ENCODE measurements around the gene ADGRL3. TPM values are rescaled to one million over a fixed set of nuclear protein-coding genes. Genes with fewer than 3 reads are reported as not detected.

Gene ADGRL3
- total RNA-seq, 4 donors from 2014 or later, result 0.19 to 7.8 (median 1.3) TPM

DNA sequence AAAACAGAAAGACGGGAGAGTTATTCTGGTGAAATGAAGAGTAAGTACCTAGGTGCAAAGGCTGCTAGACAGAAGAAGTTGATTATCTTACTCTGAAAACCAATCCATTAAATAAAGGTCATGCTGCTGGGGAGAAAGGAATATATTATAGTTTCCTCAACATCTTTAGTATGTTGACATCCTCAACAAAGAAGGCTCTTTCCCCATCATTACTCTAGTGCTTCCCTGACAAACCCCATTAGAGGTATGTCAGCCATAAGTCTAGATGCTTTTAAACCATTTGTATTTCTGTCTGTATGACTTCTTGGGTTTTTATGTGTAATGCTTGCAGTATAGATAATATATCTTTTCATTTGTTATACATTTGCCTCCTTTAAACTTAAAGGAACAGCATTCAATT lies 75.9 kb downstream of the ADGRL3 start:
- H3K27ac ChIP-seq, result no peak overlapping the region
- 79 to 82% methylated on average over 1 of the region's 1 CpG for WGBS, 2 donors
- H3K9me3 ChIP-seq, result no peaks in the 10 kb centered on the region
- no peaks in the 10 kb centered on the region for H3K27me3 ChIP-seq
- no peaks in the 10 kb centered on the region for H3K36me3 ChIP-seq
- no peak overlapping the region for H3K4me3 ChIP-seq
- no peak for TF ChIP-seq POLR2A (IDR thresholded peaks at IDR 0.05)
- TF ChIP-seq, protein P1, sequence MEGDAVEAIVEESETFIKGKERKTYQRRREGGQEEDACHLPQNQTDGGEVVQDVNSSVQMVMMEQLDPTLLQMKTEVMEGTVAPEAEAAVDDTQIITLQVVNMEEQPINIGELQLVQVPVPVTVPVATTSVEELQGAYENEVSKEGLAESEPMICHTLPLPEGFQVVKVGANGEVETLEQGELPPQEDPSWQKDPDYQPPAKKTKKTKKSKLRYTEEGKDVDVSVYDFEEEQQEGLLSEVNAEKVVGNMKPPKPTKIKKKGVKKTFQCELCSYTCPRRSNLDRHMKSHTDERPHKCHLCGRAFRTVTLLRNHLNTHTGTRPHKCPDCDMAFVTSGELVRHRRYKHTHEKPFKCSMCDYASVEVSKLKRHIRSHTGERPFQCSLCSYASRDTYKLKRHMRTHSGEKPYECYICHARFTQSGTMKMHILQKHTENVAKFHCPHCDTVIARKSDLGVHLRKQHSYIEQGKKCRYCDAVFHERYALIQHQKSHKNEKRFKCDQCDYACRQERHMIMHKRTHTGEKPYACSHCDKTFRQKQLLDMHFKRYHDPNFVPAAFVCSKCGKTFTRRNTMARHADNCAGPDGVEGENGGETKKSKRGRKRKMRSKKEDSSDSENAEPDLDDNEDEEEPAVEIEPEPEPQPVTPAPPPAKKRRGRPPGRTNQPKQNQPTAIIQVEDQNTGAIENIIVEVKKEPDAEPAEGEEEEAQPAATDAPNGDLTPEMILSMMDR (IDR thresholded peaks at IDR 0.05), result no peak
- H3K4me1 ChIP-seq, result peaks cover 0 to 21% (median 5%) of the 10 kb centered on the region in 3 donors
- intact Hi-C loops (cut with DNase I), result no loop called here
- no peak for DNase-seq

DNA sequence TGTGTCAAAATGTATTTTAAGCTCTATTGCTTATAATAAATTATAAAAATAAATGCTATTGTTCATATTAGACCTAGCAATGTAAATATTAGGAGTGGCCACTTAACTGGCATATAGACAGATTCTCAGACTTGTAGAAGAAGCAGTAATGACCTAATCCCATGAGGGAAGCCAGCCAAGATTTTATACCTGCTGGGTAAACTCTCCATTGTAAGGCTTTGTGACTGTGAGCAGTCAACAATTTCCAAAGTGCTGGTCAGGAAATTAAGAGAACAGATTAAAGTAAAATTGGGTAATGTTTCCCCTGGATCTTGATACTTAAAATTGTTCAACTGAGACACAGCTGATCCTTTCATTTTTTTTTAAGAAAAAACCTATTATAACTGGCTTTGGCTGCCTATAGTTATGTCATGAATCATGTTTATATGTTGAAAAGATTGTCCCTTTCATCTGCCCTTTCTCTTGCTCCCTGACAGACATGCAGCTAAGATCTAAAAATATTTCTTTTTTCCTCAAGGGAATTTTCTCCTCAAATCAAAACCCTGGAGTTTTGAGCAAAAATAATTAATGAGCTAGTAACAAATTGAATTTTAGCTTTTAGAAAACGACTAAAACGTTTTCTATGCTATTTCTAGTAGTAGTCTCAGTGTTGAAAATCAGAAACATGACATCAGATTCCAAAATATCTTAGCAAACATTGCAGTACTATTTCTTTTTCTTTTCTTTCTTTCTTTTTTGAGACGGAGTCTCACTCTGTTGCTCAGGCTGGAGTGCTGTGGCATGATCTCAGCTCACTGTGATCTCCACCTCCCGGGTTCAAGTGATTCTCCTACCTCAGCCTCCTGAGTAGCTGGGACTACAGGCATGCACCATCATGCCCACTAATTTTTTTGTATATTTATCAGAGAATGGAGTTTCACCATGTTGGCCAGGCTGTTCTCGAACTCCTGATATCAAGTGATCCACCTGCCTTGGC lies 77.9 kb downstream of the ADGRL3 start:
- intact Hi-C loops (cut with DNase I), result no loop called here
- Histone ChIP-seq H3K36me3 (no peaks in the 10 kb centered on the region), H3K27me3 (no peaks in the 10 kb centered on the region), H3K4me1 (peaks cover 0 to 21% (median 5%) of the 10 kb centered on the region in 3 donors), H3K4me3 (no peak overlapping the region), H3K9me3 (no peaks in the 10 kb centered on the region), H3K27ac (peak overlapping the region in 2 of 4 donors; percentile 1 to 43)
- TF ChIP-seq, protein P1 (IDR thresholded peaks at IDR 0.05), result no peak
- TF ChIP-seq POLR2A (IDR thresholded peaks at IDR 0.05), result no peak
- WGBS, 2 donors, result 21 to 30% methylated on average over 5 of the region's 5 CpGs
- no peak for DNase-seq

DNA sequence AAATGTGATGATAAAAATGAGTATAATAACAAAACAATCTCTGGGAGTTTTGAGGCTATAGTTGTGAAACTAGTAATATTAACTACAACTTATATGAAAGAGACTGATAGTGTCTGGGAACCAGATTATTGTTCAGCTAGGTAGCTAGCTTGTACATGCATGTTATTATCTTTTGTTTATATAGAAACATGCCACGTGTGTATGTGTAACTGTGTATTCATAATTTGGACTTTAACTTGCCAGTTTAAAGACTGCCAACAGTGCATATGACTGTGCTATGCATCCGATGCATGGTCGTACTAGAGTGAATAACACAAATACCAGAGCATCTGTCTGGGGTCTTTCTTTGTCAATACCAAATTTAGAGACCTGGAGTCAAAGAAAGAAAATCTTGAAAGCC lies 92.2 kb downstream of the ADGRL3 start:
- H3K27ac ChIP-seq, result no peak overlapping the region
- no peaks in the 10 kb centered on the region for H3K9me3 ChIP-seq
- no peak for DNase-seq
- intact Hi-C loops (cut with DNase I), result no loop called here
- no peaks in the 10 kb centered on the region for H3K36me3 ChIP-seq
- TF ChIP-seq, protein P1 (IDR thresholded peaks at IDR 0.05), result no peak
- no peak for TF ChIP-seq POLR2A (IDR thresholded peaks at IDR 0.05)
- H3K27me3 ChIP-seq, result no peaks in the 10 kb centered on the region
- WGBS, 2 donors, result 28 to 40% methylated on average over 3 of the region's 3 CpGs
- peaks cover 0 to 16% (median 0%) of the 10 kb centered on the region in 3 donors for H3K4me1 ChIP-seq
- no peak overlapping the region for H3K4me3 ChIP-seq

DNA sequence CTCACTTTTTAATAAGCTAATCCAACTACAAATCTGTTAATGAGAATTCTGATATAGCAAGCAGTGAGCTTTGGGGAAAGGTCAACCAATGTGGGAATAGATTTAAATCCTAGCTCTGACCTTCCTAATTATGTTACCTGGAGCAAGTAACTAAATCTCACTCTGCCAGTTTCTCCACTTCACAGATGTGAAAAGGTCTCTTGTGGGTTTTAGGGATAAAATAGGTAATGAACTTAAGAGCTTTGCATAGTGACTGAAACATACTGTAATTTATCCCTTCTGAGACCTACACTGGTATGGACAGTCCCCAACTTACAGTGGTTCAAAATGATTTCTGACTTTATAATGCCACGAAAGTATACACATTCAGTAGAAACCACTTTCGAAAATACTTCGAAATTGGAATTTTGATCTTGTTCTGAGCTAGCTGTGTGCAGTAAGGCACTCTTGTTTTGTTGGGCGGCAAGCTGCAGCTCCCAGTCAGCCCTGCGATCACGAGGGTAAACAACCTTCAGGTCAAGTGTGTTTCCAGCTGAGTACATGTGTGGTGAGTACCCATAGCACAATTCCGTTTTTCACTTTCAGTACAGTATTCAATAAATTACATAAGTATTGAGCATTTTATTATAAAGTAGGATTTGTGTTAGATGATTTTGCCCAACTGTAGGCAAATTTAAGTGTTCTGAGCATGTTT lies 93.7 kb downstream of the ADGRL3 start:
- H3K27ac ChIP-seq, result no peak overlapping the region
- no peak for TF ChIP-seq POLR2A (IDR thresholded peaks at IDR 0.05)
- TF ChIP-seq, protein P1 (IDR thresholded peaks at IDR 0.05), result no peak
- intact Hi-C loops (cut with DNase I), result no loop called here
- H3K36me3 ChIP-seq, result no peaks in the 10 kb centered on the region
- H3K9me3 ChIP-seq, result no peaks in the 10 kb centered on the region
- H3K4me1 ChIP-seq, result peaks cover 0 to 16% (median 0%) of the 10 kb centered on the region in 3 donors
- DNase-seq, result no peak
- H3K4me3 ChIP-seq, result no peak overlapping the region
- 87 to 94% methylated on average over 7 of the region's 7 CpGs for WGBS, 2 donors
- H3K27me3 ChIP-seq, result no peaks in the 10 kb centered on the region

DNA sequence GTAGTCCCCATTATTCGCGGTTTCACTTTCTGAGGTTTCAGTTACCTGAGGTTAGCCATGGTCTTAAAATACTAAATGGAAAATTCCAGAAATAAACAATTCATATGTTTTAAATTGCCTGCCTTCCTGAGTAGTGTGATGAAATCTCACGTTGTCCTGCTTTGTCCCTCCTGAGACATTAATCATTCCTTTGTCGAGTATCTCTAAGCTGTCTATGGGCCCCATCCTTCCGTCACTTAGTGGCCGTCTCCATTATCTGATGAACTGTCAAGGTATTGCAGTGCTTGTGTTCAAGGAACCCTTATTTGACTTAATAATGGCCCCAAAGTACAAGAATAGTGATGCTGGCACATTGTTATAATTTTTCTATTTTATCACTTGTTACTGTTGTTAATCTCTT lies 94.8 kb downstream of the ADGRL3 start:
- H3K36me3 ChIP-seq, result no peaks in the 10 kb centered on the region
- intact Hi-C loops (cut with DNase I), result no loop called here
- peaks cover 0 to 16% (median 0%) of the 10 kb centered on the region in 3 donors for H3K4me1 ChIP-seq
- no peaks in the 10 kb centered on the region for H3K9me3 ChIP-seq
- no peak overlapping the region for H3K27ac ChIP-seq
- no peak overlapping the region for H3K4me3 ChIP-seq
- H3K27me3 ChIP-seq, result no peaks in the 10 kb centered on the region
- WGBS, 2 donors, result 75 to 86% methylated on average over 6 of the region's 6 CpGs
- no peak for DNase-seq
- TF ChIP-seq, protein P1 (IDR thresholded peaks at IDR 0.05), result no peak
- no peak for TF ChIP-seq POLR2A (IDR thresholded peaks at IDR 0.05)
